Activated T-cell treated with anti-CD3 and anti-CD28 coated beads, Interleukin-2, amount 50 U/mL, for 4 hours (primary cell): ENCODE results near the gene PATJ. TPM values are rescaled to one million over a fixed set of nuclear protein-coding genes. Genes with fewer than 3 reads are reported as not detected.

Source experiments
- ATAC-seq, 2 donors: fragments of 200-7000 bp; cut with Tn5 transposase; one replicate each; pipeline ENCODE4 v1.10.0; 2021
- DNase-seq: peaks from one replicate; pipeline ENCODE4 v3.0.0-alpha.2; 2020
- H3K27me3 Mint-ChIP-seq: one replicate; pipeline ENCODE4 v1.8.0; 2021; ENCODE audit warnings: low read depth, mixed read lengths
- H3K36me3 Mint-ChIP-seq: one replicate; pipeline ENCODE4 v1.8.0; 2022; ENCODE audit warnings: mixed read lengths; ENCODE audit not compliant: insufficient read depth
- H3K4me1 Mint-ChIP-seq: one replicate; pipeline ENCODE4 v1.8.0; 2021; ENCODE audit warnings: low read depth, mixed read lengths
- H3K4me3 Mint-ChIP-seq: one replicate; pipeline ENCODE4 v1.8.0; 2021; ENCODE audit warnings: mild to moderate bottlenecking, moderate library complexity, mixed read lengths
- H3K9me3 Mint-ChIP-seq: one replicate; pipeline ENCODE4 v1.8.0; 2021; ENCODE audit warnings: mixed read lengths
- total RNA-seq, 3 donors: library from RNA; stranded (reverse); gene quantifications; one replicate each; pipeline ENCODE4 v1.2.1, GENCODE V29; 2021

PATJ gene
- total RNA-seq, 3 donors from 2014 or later = 3.4 to 4.1 (median 3.9) TPM

DNA sequence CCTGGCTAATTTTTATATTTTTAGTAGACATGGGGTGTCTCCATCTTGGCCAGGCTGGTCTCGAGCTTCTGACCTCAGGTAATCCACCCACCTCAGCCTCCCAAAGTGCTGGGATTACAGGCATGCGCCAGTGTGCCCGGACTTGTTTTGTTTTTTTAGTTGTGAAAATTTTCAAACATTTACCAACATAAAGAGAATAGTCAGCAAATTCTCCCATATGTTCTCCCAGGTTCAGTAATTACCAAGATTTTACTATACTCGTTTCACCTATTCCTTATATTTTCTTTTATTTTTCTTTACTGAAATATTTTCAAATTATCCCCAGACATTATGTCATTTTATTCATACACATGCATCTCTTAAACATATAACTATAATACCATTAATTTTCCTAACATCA lies 234.3 kb downstream of the PATJ start:
- ATAC-seq = no peak
- H3K36me3 Mint-ChIP-seq = peaks cover 3% of the 10 kb centered on the region
- H3K9me3 Mint-ChIP-seq = no peaks in the 10 kb centered on the region
- DNase-seq = no peak
- no peaks in the 10 kb centered on the region for H3K4me1 Mint-ChIP-seq
- H3K4me3 Mint-ChIP-seq = no peak overlapping the region
- no peaks in the 10 kb centered on the region for H3K27me3 Mint-ChIP-seq

DNA sequence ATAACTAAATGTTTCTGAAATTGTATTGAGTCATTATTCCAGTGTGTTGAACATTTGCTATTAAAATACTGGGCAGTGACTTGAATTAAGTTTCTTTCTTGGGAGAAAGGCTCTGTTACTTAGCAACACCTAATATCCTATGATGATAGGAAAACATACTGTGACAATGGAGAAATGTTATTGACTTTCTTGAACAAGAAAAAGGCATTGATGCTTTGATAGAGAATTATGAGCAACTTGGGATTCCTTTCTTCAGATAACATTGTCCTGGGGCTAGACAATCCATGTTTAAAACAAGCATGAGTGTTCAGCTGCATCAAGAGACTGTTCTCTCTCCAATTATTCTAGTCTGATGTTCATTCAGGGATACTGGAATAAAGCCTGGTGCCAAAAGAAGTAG lies 236.5 kb downstream of the PATJ start:
- peaks cover 5% of the 10 kb centered on the region for H3K36me3 Mint-ChIP-seq
- no peaks in the 10 kb centered on the region for H3K4me1 Mint-ChIP-seq
- H3K9me3 Mint-ChIP-seq = no peaks in the 10 kb centered on the region
- no peak overlapping the region for H3K4me3 Mint-ChIP-seq
- no peak for ATAC-seq
- no peak for DNase-seq
- no peaks in the 10 kb centered on the region for H3K27me3 Mint-ChIP-seq

- Mint-ChIP-seq H3K27me3 (no peaks in the 10 kb centered on the region), H3K9me3 (no peaks in the 10 kb centered on the region), H3K4me3 (no peak overlapping the region), H3K36me3 (peaks cover 4% of the 10 kb centered on the region), H3K4me1 (no peaks in the 10 kb centered on the region)
- ATAC-seq (no peak), DNase-seq (no peak)
Measured at GRCh38 chr1:61979729-61980128, 237.4 kb downstream of the PATJ start.

GRCh38 chr1:61980561-61980960 lies 238.3 kb downstream of the PATJ start:
- Mint-ChIP-seq H3K4me1 (no peaks in the 10 kb centered on the region), H3K4me3 (no peak overlapping the region), H3K36me3 (peaks cover 2% of the 10 kb centered on the region), H3K9me3 (no peaks in the 10 kb centered on the region), H3K27me3 (no peaks in the 10 kb centered on the region)
- no peak for ATAC-seq
- no peak for DNase-seq

- ATAC-seq (no peak), DNase-seq (no peak)
- Mint-ChIP-seq H3K4me3 (no peak overlapping the region), H3K4me1 (no peaks in the 10 kb centered on the region), H3K9me3 (no peaks in the 10 kb centered on the region), H3K27me3 (no peaks in the 10 kb centered on the region), H3K36me3 (peaks cover 2% of the 10 kb centered on the region)
Measured at GRCh38 chr1:61981870-61982660, 239.8 kb downstream of the PATJ start.

DNA sequence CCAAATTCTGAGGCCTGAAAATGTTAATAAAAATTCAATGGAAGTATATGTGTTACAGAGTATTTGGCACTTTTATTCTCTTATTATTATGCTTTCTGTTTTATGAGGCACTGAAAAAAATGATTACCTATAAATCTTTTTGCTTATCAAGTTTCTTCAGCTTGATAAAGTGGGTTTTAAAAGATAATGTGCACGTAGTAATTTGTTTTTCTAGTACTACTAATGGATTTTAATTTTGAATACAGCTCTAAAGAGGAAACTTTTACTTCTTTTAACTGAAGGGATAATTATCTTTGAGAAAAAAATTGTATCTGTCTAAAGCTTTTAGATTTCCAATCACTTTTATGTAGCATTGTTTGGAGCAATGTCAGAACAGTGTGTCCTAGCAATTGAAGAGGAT lies 241.0 kb downstream of the PATJ start:
- H3K4me1 Mint-ChIP-seq = no peaks in the 10 kb centered on the region
- H3K4me3 Mint-ChIP-seq = no peak overlapping the region
- no peak for ATAC-seq
- H3K9me3 Mint-ChIP-seq = no peaks in the 10 kb centered on the region
- no peak for DNase-seq
- peaks cover 6% of the 10 kb centered on the region for H3K36me3 Mint-ChIP-seq
- no peaks in the 10 kb centered on the region for H3K27me3 Mint-ChIP-seq

DNA sequence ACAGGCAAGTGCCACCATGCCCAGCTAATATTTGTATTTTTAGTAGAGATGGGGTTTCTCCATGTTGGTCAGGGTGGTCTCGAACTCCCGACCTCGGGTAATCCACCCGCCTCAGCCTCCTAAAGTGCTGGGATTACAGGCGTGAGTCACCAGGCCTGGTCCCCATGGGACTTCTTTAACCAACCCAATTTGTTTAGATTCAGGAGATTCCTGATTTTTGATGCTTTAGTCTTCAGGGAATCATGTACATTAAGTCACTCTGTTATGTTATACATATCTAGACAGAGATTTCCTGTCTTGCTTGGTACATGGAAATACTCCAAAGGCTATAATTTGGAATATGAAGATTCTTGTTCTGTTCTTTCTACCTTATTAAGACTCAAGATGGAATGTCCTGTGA lies 250.0 kb downstream of the PATJ start:
- Mint-ChIP-seq H3K4me1 (no peaks in the 10 kb centered on the region), H3K9me3 (no peaks in the 10 kb centered on the region), H3K4me3 (no peak overlapping the region), H3K27me3 (no peaks in the 10 kb centered on the region), H3K36me3 (peaks cover 28% of the 10 kb centered on the region)
- ATAC-seq (no peak), DNase-seq (no peak)

DNA sequence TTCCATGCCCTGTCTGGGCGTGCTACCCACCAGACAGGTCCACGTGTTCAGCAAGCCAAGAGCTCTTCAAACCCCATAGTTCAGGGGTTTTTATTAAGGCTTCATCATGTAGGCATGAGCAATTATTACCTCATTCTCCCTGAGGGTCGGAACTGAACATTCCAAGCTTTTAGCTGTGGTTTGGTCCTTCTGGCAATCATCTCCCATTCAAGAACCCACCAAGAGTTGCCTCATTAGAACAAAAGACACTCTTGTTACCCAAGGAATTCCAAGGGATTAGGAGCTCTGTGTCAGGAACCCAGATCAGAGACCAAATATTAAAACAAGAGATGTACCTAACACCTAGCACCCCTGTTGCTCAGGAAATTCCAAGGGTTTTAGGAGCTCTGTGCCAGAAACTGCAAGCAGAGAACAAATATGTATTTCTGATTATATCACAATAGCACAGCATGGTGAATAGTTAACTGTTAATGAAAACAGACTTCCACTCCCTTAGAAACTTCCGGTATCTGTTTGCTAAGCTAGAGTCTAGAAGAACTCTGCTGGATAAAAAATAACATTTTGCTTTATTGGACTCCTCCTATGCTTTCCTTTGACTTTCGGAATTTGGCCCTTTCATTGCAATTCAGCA lies 251.2 kb downstream of the PATJ start:
- no peak for ATAC-seq
- Mint-ChIP-seq H3K4me3 (no peak overlapping the region), H3K9me3 (no peaks in the 10 kb centered on the region), H3K36me3 (peaks cover 23% of the 10 kb centered on the region), H3K27me3 (no peaks in the 10 kb centered on the region), H3K4me1 (no peaks in the 10 kb centered on the region)
- DNase-seq = no peak

- no peaks in the 10 kb centered on the region for H3K4me1 Mint-ChIP-seq
- peaks cover 31% of the 10 kb centered on the region for H3K36me3 Mint-ChIP-seq
- no peak overlapping the region for H3K4me3 Mint-ChIP-seq
- no peak for ATAC-seq
- peaks cover 3% of the 10 kb centered on the region for H3K9me3 Mint-ChIP-seq
- no peak for DNase-seq
- no peaks in the 10 kb centered on the region for H3K27me3 Mint-ChIP-seq
Measured at GRCh38 chr1:61995641-61996040, 253.4 kb downstream of the PATJ start.

GRCh38 chr1:61997123-61997522 lies 254.8 kb downstream of the PATJ start:
- H3K4me1 Mint-ChIP-seq = no peaks in the 10 kb centered on the region
- H3K36me3 Mint-ChIP-seq = peaks cover 24% of the 10 kb centered on the region
- no peaks in the 10 kb centered on the region for H3K27me3 Mint-ChIP-seq
- peaks cover 3% of the 10 kb centered on the region for H3K9me3 Mint-ChIP-seq
- DNase-seq (no peak), ATAC-seq (no peak)
- no peak overlapping the region for H3K4me3 Mint-ChIP-seq

DNA sequence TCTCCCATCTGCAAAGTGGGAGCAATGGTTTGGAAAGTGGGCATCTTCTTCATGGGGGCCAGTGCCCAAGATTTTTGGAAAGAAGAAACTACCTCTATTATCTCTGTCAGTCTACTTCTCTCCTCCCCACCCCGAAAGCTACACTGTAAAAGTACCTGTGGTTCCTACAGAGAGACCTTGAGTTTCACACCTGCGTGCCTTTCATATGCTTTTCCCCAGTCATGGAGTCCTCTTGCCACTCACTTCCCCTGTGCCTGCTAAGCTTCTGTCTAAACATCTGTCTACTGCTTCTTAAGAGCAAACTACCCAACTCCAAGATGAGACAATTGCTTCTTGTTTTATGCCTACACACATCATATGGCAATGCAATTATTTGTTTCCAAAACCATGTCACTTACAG lies 261.5 kb downstream of the PATJ start:
- no peaks in the 10 kb centered on the region for H3K27me3 Mint-ChIP-seq
- no peak overlapping the region for H3K4me3 Mint-ChIP-seq
- H3K9me3 Mint-ChIP-seq = peaks cover 3% of the 10 kb centered on the region
- H3K36me3 Mint-ChIP-seq = peaks cover 24% of the 10 kb centered on the region
- no peaks in the 10 kb centered on the region for H3K4me1 Mint-ChIP-seq
- ATAC-seq (no peak), DNase-seq (no peak)

- no peak for ATAC-seq
- H3K36me3 Mint-ChIP-seq = peaks cover 23% of the 10 kb centered on the region
- no peak for DNase-seq
Measured at GRCh38 chr1:62006690-62007089, 264.4 kb downstream of the PATJ start.

GRCh38 chr1:62011006-62011405 lies 268.7 kb downstream of the PATJ start:
- no peak for DNase-seq
- Mint-ChIP-seq H3K4me1 (no peaks in the 10 kb centered on the region), H3K9me3 (no peaks in the 10 kb centered on the region), H3K36me3 (peaks cover 22% of the 10 kb centered on the region), H3K4me3 (no peak overlapping the region), H3K27me3 (no peaks in the 10 kb centered on the region)
- no peak for ATAC-seq

More at GRCh38 chr1:62006690-62007089, 264.4 kb downstream of the PATJ start:
- H3K9me3 Mint-ChIP-seq = no peaks in the 10 kb centered on the region
- no peaks in the 10 kb centered on the region for H3K4me1 Mint-ChIP-seq
- H3K27me3 Mint-ChIP-seq = no peaks in the 10 kb centered on the region
- no peak overlapping the region for H3K4me3 Mint-ChIP-seq

- H3K9me3 Mint-ChIP-seq = no peaks in the 10 kb centered on the region
- H3K36me3 Mint-ChIP-seq = peaks cover 18% of the 10 kb centered on the region
- DNase-seq (no peak), ATAC-seq (no peak)
- no peaks in the 10 kb centered on the region for H3K4me1 Mint-ChIP-seq
- H3K27me3 Mint-ChIP-seq = no peaks in the 10 kb centered on the region
- no peak overlapping the region for H3K4me3 Mint-ChIP-seq
Measured at GRCh38 chr1:62012095-62012494, 269.8 kb downstream of the PATJ start.

DNA sequence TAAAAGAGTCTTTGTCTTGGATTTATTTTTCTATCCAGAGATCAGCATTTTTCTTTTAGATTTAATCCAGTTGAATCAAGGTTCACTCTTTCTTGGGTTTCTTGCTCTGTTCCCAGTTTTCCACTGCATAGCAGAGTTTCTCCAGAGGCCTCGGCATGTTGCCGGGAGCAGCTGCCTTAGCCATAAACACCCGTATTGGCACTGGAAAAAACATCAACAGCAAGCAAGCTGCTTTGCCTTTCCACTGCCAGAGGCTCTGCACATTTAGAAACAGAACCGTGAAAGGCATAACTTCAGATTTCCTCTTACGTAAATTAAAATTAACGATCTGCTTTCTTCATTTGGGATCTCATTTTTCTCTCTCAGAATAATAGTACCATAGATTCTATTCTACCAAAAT lies 270.6 kb downstream of the PATJ start:
- DNase-seq (no peak), ATAC-seq (no peak)
- Mint-ChIP-seq H3K4me1 (no peaks in the 10 kb centered on the region), H3K9me3 (no peaks in the 10 kb centered on the region), H3K4me3 (no peak overlapping the region), H3K27me3 (no peaks in the 10 kb centered on the region), H3K36me3 (peaks cover 16% of the 10 kb centered on the region)
